HepG2 (cell line): Measurements from ENCODE around the gene MPIG6B. TPM values are rescaled to one million over a fixed set of nuclear protein-coding genes. Genes with fewer than 3 reads are reported as not detected.

Experiments used
- ATF7-NPFF ChIP-seq: sonication (generic); formaldehyde crosslinking; IDR thresholded peaks from 2 replicates; pipeline ENCODE4 v1.8.1; 2023; ENCODE audit warnings: mild to moderate bottlenecking, low read depth, missing genetic modification reagents, moderate library complexity
- FLYWCH1 ChIP-seq: sonication (generic); formaldehyde crosslinking; IDR thresholded peaks from 2 replicates; pipeline ENCODE4 v1.8.1; 2023; ENCODE audit warnings: mild to moderate bottlenecking, missing genetic modification reagents
- FUBP1 ChIP-seq: sonication (generic); formaldehyde crosslinking; IDR thresholded peaks from 2 replicates; pipeline ENCODE4 v1.5.1; 2020; ENCODE audit warnings: missing genetic modification reagents, mild to moderate bottlenecking, borderline replicate concordance
- HDAC2 ChIP-seq: sonication (generic); formaldehyde crosslinking; IDR thresholded peaks from 2 replicates; pipeline ENCODE4 v1.4.0; 2020; ENCODE audit warnings: missing genetic modification reagents
- HOXA7 ChIP-seq: sonication (generic); formaldehyde crosslinking; IDR thresholded peaks from 2 replicates; pipeline ENCODE4 v1.8.1; 2022; ENCODE audit warnings: mild to moderate bottlenecking, missing genetic modification reagents, moderate library complexity
- IRF9 ChIP-seq: sonication (generic); formaldehyde crosslinking; IDR thresholded peaks from 2 replicates; pipeline ENCODE4 v1.8.0; 2022; ENCODE audit warnings: missing genetic modification reagents, mild to moderate bottlenecking, borderline replicate concordance
- RXRB ChIP-seq: IDR thresholded peaks from 2 replicates; pipeline ENCODE4 v1.6.1; 2016; ENCODE audit warnings: borderline replicate concordance, missing genetic modification reagents, missing compliant biosample characterization
- SIN3A ChIP-seq: IDR thresholded peaks from 2 replicates; pipeline ENCODE4 v1.6.1; 2011; ENCODE audit warnings: low read depth, mild to moderate bottlenecking, control low read depth, low read length, borderline replicate concordance
- SP4 ChIP-seq: sonication (generic); formaldehyde crosslinking; IDR thresholded peaks from 2 replicates; pipeline ENCODE4 v1.8.1; 2023; ENCODE audit warnings: mild to moderate bottlenecking, missing genetic modification reagents
- U2AF1 ChIP-seq: fragments of 200-400 bp; formaldehyde crosslinking; optimal IDR thresholded peaks from 2 replicates; pipeline ENCODE3; 2017; ENCODE audit warnings: mild to moderate bottlenecking, low read depth, low read length
- ZBTB33 ChIP-seq: sonication (generic); formaldehyde crosslinking; IDR thresholded peaks from 2 replicates; pipeline ENCODE4 v1.4.0; 2020; ENCODE audit warnings: missing genetic modification reagents
- ZFP91 ChIP-seq: sonication (generic); formaldehyde crosslinking; IDR thresholded peaks from 2 replicates; pipeline ENCODE4 v1.9.0; 2022; ENCODE audit warnings: missing genetic modification reagents, mild to moderate bottlenecking, borderline replicate concordance
- ZNF550 ChIP-seq: sonication (generic); formaldehyde crosslinking; IDR thresholded peaks from 2 replicates; pipeline ENCODE4 v1.4.0; 2020; ENCODE audit warnings: mild to moderate bottlenecking, missing genetic modification reagents, borderline replicate concordance
- ZNF687 ChIP-seq: sonication (generic); formaldehyde crosslinking; IDR thresholded peaks from 2 replicates; pipeline ENCODE4 v1.5.1; 2020; ENCODE audit warnings: mild to moderate bottlenecking, missing genetic modification reagents, moderate library complexity
- ZNF816 ChIP-seq: sonication (generic); formaldehyde crosslinking; IDR thresholded peaks from 2 replicates; pipeline ENCODE4 v1.8.0; 2022; ENCODE audit warnings: missing genetic modification reagents, mild to moderate bottlenecking, borderline replicate concordance
- ZSCAN21 ChIP-seq: sonication (generic); formaldehyde crosslinking; IDR thresholded peaks from 2 replicates; pipeline ENCODE4 v1.8.0; 2022; ENCODE audit warnings: mild to moderate bottlenecking, missing genetic modification reagents, moderate library complexity, borderline replicate concordance
- ZSCAN31 ChIP-seq: sonication (generic); formaldehyde crosslinking; IDR thresholded peaks from 2 replicates; pipeline ENCODE4 v1.5.0; 2020; ENCODE audit warnings: low read depth, mild to moderate bottlenecking, missing genetic modification reagents
- polyA plus RNA-seq, 8 experiments: library from polyadenylated mRNA; depleted of rRNA in 3 of 8; stranded (reverse) in 7 of 8; unstranded in 1 of 8; fragments of >200 nt; fragmentation: Illumina TruSeq in 4 of 8; extraction: Trizol in 4 of 8; gene quantifications; 2 replicates each; pipeline versions ENCODE4 v1.2.1 to v1.2.3, GENCODE V29; 2011 to 2016; ENCODE audit warnings: low read depth in 4 of 8, missing spikeins in 1 of 8, mixed read lengths in 1 of 8; ENCODE audit not compliant: insufficient read depth in 1 of 8
- total RNA-seq, 5 experiments: library from RNA; depleted of rRNA; stranded (reverse); fragments of >200 nt; fragmentation: Illumina TruSeq; extraction: Trizol; gene quantifications; 2 replicates each; pipeline ENCODE4 v1.2.3, GENCODE V29; 2016; ENCODE audit warnings: low read depth in 1 of 5

The MPIG6B gene
- total and polyA plus RNA-seq, 2 of the 13 experiments (the other 11 are each of a cell fraction or from before 2014, with no cell fraction given), result not detected

- peak; percentile 35; the same call in 1 of the 2 replicates for TF ChIP-seq IRF9 (CRISPR knock-in tag)
- 0 out of 2 replicates have a peak, but pooled peaks have one; percentile 43 for TF ChIP-seq SP4
- peak; percentile 78; the same call in 1 of the 2 replicates for TF ChIP-seq ZNF816 (CRISPR knock-in tag)
- no peak for TF ChIP-seq ATF7-NPFF (CRISPR knock-in tag)
- 0 out of 2 replicates have a peak, but pooled peaks have one; percentile 3 for TF ChIP-seq HDAC2 (CRISPR knock-in tag)
- no peak for TF ChIP-seq HOXA7 (CRISPR knock-in tag)
- TF ChIP-seq RXRB (CRISPR knock-in tag), result peak; percentile 23
- TF ChIP-seq FLYWCH1 (CRISPR knock-in tag), result no peak
- peak; percentile 69; the same call in 1 of the 2 replicates for TF ChIP-seq SIN3A
- no peak for TF ChIP-seq FUBP1 (CRISPR knock-in tag)
- no peak for TF ChIP-seq U2AF1
- TF ChIP-seq ZSCAN31, result 0 out of 2 replicates have a peak, but pooled peaks have one; percentile 12
- no peak for TF ChIP-seq ZNF550 (CRISPR knock-in tag)
- 0 out of 2 replicates have a peak, but pooled peaks have one; percentile 16 for TF ChIP-seq ZBTB33 (CRISPR knock-in tag)
- TF ChIP-seq ZFP91 (CRISPR knock-in tag), result peak; percentile 23; the same call in 1 of the 2 replicates
- no peak for TF ChIP-seq ZSCAN21 (CRISPR knock-in tag)
- TF ChIP-seq ZNF687 (CRISPR knock-in tag), result peak; percentile 88
Observed at GRCh38 chr6:31734821-31735406, 11.7 kb downstream of the MPIG6B start (continued).
